HUES64 (cell line): ENCODE measurements around the gene ELMO1.

ENCODE experiments used
- H3K27ac ChIP-seq: 2 replicates; pipeline ENCODE4 v1.7.0; 2013; ENCODE audit warnings: low read depth, low read length, inconsistent platforms
- H3K27me3 ChIP-seq: 2 replicates; pipeline ENCODE4 v1.6.1; 2013; ENCODE audit warnings: mild to moderate bottlenecking, low read length; ENCODE audit not compliant: insufficient read depth
- H3K36me3 ChIP-seq: 2 replicates; pipeline ENCODE4 v1.6.1; 2013; ENCODE audit warnings: mild to moderate bottlenecking, low read length; ENCODE audit not compliant: insufficient read depth
- H3K4me1 ChIP-seq: 2 replicates; pipeline ENCODE4 v1.6.1; 2013; ENCODE audit warnings: mild to moderate bottlenecking, low read length, moderate library complexity; ENCODE audit not compliant: insufficient read depth
- H3K4me3 ChIP-seq: 2 replicates; pipeline ENCODE4 v1.5.1; 2013; ENCODE audit warnings: mild to moderate bottlenecking, low read length, moderate library complexity
- H3K9ac ChIP-seq: 2 replicates; pipeline ENCODE4 v1.6.1; 2013; ENCODE audit warnings: mild to moderate bottlenecking, low read depth, low read length
- H3K9me3 ChIP-seq: 2 replicates; pipeline ENCODE4 v1.6.1; 2013; ENCODE audit warnings: low read depth, low read length; ENCODE audit not compliant: insufficient read depth
- WGBS: fragments of 150-250, 120-280 bp; methylation state at CpG from one replicate; pipeline ENCODE4 v1.1.7; 2013; ENCODE audit warnings: missing lambda C conversion rate; 5-methylcytosine and 5-hydroxymethylcytosine counted together

Gene ELMO1

GRCh38 chr7:37297546-37297945 is 151.1 kb downstream of the ELMO1 start:
- Histone ChIP-seq H3K4me1 (no peaks in the 10 kb centered on the region), H3K27ac (no peak overlapping the region)

DNA sequence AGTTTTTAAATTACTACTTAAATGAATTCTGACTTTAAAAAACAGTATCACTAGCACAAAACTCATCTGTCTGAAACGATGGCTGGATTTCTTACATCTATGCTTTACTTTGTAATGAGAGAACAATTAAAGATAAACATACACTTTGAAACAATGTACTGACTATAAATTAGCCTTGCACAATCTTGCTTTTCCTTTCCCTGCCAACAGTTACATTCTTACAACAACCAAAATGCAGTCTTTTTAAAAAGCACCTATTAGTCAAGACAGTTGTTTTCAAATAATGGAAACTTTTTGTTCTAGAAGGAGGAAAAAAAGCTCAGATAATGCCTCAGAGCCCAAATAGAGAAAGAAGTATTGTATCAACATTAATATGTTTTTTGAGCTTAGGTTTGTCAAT is 153.3 kb downstream of the ELMO1 start:
- no peaks in the 10 kb centered on the region for H3K27me3 ChIP-seq
- WGBS = no CpG with 5 or more reads among the region's 1 CpG

More at GRCh38 chr7:37297546-37297945, 151.1 kb downstream of the ELMO1 start:
- no peak overlapping the region for H3K4me3 ChIP-seq
- H3K36me3 ChIP-seq = no peaks in the 10 kb centered on the region
- H3K9ac ChIP-seq = no peak overlapping the region
- H3K27me3 ChIP-seq = no peaks in the 10 kb centered on the region
- no peaks in the 10 kb centered on the region for H3K9me3 ChIP-seq

DNA sequence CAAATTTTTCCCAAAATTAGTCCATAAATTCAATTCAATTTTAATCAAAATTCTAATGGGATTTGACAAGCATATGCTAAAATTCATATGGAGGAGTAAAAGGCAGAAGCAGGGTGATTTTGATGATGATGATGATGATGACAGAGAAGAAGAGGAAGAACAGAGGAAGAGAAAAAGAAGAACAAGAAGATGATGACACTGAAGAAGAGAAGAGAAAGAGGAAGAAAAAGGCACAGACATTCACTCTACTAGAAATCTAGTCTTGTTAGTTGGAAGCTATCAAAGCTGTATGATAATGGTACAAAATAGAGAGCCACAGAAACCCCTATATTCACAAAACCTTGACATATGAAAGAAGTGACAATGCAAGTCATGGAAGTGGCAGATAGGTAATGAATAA is 157.9 kb downstream of the ELMO1 start:
- no peaks in the 10 kb centered on the region for H3K4me1 ChIP-seq

More for the DNA sequence above, 153.3 kb downstream of the ELMO1 start:
- no peaks in the 10 kb centered on the region for H3K36me3 ChIP-seq
- H3K4me3 ChIP-seq = no peak overlapping the region
- H3K4me1 ChIP-seq = no peaks in the 10 kb centered on the region
- no peak overlapping the region for H3K9ac ChIP-seq
- H3K9me3 ChIP-seq = no peaks in the 10 kb centered on the region
- H3K27ac ChIP-seq = no peak overlapping the region

DNA sequence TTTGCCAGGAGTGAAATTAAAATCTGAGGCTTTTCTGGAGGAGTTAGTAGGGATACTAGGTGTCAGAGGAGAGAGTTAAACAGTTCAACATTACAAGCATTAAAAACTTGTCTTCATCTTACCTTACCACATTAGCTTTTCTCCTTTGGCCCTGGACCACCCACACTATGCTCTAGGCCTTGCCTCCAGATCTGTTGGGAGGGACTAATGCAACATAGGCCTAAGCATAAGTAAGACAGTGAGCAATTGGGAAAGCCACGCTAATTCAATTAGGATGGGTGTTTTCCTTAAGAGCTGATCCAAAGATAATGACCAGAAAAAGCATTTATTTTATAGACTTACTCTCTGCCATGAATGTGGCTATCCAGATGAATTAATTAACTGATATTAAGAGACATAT is 158.9 kb downstream of the ELMO1 start:
- H3K27me3 ChIP-seq = no peaks in the 10 kb centered on the region
- H3K4me1 ChIP-seq = no peaks in the 10 kb centered on the region
- H3K4me3 ChIP-seq = no peak overlapping the region
- H3K36me3 ChIP-seq = no peaks in the 10 kb centered on the region
- H3K9me3 ChIP-seq = no peaks in the 10 kb centered on the region
- no peak overlapping the region for H3K9ac ChIP-seq
- no peak overlapping the region for H3K27ac ChIP-seq
- 85% methylated on average over 1 of the region's 1 CpG for WGBS

More for the DNA sequence above, 157.9 kb downstream of the ELMO1 start:
- H3K4me3 ChIP-seq = no peak overlapping the region
- H3K27me3 ChIP-seq = no peaks in the 10 kb centered on the region
- no peaks in the 10 kb centered on the region for H3K9me3 ChIP-seq
- no peaks in the 10 kb centered on the region for H3K36me3 ChIP-seq
- no peak overlapping the region for H3K9ac ChIP-seq
- H3K27ac ChIP-seq = no peak overlapping the region

DNA sequence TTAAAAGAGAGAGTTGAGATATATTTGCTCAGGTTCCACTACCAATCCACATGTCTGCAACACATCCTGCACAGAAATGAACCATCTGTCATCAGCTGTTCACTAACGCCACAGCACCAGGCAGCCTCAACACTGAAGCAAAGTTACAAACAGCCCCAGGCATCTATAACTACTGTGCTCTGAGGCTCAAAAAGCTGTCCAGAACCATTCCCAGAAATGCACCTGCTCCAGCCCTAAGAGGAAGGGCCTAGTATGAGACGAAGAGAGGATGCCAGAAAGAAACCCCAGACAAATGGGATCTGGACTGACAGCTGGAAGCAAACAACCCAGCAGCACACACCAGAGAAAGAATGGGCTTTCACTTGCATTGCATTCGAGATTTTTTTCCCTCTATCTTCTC is 159.3 kb downstream of the ELMO1 start:
- 93% methylated on average over 3 of the region's 3 CpGs for WGBS
- no peak overlapping the region for H3K4me3 ChIP-seq
- H3K9ac ChIP-seq = no peak overlapping the region
- H3K27me3 ChIP-seq = no peaks in the 10 kb centered on the region
- no peaks in the 10 kb centered on the region for H3K9me3 ChIP-seq
- no peaks in the 10 kb centered on the region for H3K36me3 ChIP-seq
- no peaks in the 10 kb centered on the region for H3K4me1 ChIP-seq
- no peak overlapping the region for H3K27ac ChIP-seq

- no peaks in the 10 kb centered on the region; the same call in 1 of the 2 replicates for H3K4me1 ChIP-seq
- H3K36me3 ChIP-seq = no peaks in the 10 kb centered on the region
- 96% methylated on average over 4 of the region's 5 CpGs for WGBS
- H3K27me3 ChIP-seq = no peaks in the 10 kb centered on the region
- no peak overlapping the region for H3K9ac ChIP-seq
- no peak overlapping the region for H3K27ac ChIP-seq
- no peaks in the 10 kb centered on the region for H3K9me3 ChIP-seq
- H3K4me3 ChIP-seq = no peak overlapping the region
These were observed 161.4 kb downstream of the ELMO1 start for GRCh38 chr7:37287131-37287855.

GRCh38 chr7:37286454-37286832 is 162.2 kb downstream of the ELMO1 start:
- no peaks in the 10 kb centered on the region; the same call in 1 of the 2 replicates for H3K4me1 ChIP-seq
- no peaks in the 10 kb centered on the region for H3K9me3 ChIP-seq
- WGBS = 100% methylated on average over 1 of the region's 2 CpGs
- H3K27ac ChIP-seq = no peak overlapping the region
- H3K4me3 ChIP-seq = no peak overlapping the region
- no peaks in the 10 kb centered on the region for H3K36me3 ChIP-seq
- no peaks in the 10 kb centered on the region for H3K27me3 ChIP-seq
- H3K9ac ChIP-seq = no peak overlapping the region

DNA sequence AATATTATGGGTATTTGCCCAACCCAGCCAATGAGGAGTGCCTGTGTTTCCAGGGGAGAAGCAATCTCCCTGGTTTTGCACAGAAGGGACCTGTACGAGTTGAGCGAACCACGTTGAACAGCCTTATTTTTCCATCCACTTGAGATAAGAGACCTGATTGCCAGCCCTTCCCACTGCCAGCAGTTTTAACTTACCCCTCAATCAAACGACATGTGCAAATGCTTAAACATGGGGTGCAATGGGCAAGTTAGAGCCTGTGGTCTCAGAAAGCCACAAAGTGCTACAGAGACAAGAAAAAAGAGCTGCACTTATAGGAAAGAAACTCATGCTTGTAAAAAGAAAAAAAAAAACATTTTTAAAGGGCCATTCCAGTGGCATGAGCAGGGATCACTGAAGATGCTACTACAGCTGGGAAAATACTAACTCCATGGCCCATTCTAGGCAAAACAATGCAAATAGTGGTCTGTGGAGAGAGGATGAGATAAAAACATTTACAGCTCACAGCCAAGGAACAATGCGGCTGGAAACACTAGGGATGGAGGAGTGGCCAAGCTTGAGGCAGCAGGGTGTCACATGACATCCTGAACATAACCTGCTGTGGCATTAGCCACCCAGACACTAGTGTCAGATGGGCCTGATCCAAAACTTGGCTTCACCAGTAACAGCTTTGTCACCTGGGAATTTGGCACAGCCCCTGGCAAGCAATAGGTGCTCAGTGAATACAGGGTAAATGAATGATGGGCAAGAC is 162.8 kb downstream of the ELMO1 start:
- Histone ChIP-seq H3K9me3 (no peaks in the 10 kb centered on the region), H3K27ac (no peak overlapping the region), H3K9ac (no peak overlapping the region), H3K36me3 (no peaks in the 10 kb centered on the region), H3K4me3 (no peak overlapping the region), H3K4me1 (no peaks in the 10 kb centered on the region; the same call in 1 of the 2 replicates), H3K27me3 (no peaks in the 10 kb centered on the region)
- 94% methylated on average over 5 of the region's 5 CpGs for WGBS

- 75% methylated on average over 6 of the region's 6 CpGs for WGBS
- Histone ChIP-seq H3K4me1 (no peaks in the 10 kb centered on the region; the same call in 1 of the 2 replicates), H3K36me3 (no peaks in the 10 kb centered on the region), H3K9ac (no peak overlapping the region), H3K27ac (no peak overlapping the region), H3K4me3 (no peak overlapping the region), H3K27me3 (no peaks in the 10 kb centered on the region), H3K9me3 (no peaks in the 10 kb centered on the region)
These were observed 163.8 kb downstream of the ELMO1 start for GRCh38 chr7:37284805-37285231.

DNA sequence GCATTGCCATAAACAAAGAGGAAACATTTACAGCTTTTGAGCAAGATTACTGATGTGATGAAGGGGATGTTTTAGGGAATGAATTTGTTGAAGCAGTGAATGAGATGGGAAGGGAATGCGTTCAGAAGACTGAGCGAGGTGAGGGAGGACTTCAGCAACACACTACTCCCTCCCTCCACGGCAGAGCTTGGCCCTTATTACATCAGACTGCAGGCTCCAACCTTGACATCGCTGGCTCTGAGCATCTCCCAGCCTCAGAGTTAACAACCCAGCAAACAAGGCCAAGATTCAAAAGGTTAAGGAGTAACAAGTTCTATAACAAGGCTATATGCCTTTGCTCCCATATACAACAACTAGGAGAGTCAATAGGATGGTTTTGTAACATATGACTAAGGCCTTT is 164.4 kb downstream of the ELMO1 start:
- H3K4me1 ChIP-seq = no peaks in the 10 kb centered on the region; the same call in 1 of the 2 replicates
- no peaks in the 10 kb centered on the region for H3K36me3 ChIP-seq
- 79% methylated on average over 4 of the region's 4 CpGs for WGBS

DNA sequence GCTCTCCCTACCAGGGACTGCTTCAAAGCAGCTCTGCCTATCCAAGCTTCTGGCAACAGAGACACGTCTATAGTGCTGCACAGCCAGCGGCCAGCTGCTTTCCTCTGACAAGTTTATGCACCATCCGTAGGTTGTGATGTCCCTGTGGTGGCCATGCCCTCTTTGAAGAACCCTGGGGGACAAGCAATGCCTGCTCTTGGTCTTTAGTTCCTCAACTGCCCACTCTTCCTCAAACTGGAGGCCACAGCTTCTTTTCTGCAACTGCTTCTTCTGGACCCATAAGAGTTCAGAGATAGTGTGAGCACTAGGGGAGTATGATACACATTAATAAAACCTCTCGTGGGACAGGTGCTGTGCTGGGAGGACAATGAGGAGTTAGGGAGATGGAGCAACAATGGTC is 164.9 kb downstream of the ELMO1 start:
- Histone ChIP-seq H3K4me1 (no peaks in the 10 kb centered on the region; the same call in 1 of the 2 replicates), H3K27ac (no peak overlapping the region)
- 92% methylated on average over 4 of the region's 4 CpGs for WGBS

More for the DNA sequence above, 164.4 kb downstream of the ELMO1 start:
- H3K9me3 ChIP-seq = no peaks in the 10 kb centered on the region
- no peak overlapping the region for H3K9ac ChIP-seq
- no peaks in the 10 kb centered on the region for H3K27me3 ChIP-seq
- no peak overlapping the region for H3K27ac ChIP-seq
- H3K4me3 ChIP-seq = no peak overlapping the region

More for the DNA sequence above, 164.9 kb downstream of the ELMO1 start:
- Histone ChIP-seq H3K27me3 (no peaks in the 10 kb centered on the region), H3K9me3 (no peaks in the 10 kb centered on the region), H3K4me3 (no peak overlapping the region), H3K9ac (no peak overlapping the region), H3K36me3 (no peaks in the 10 kb centered on the region)
